Embryonic facial prominence (tissue), 1 donor: Measurements from ENCODE around the gene CNN1.
"Not testable (repeated sequence)": the region's sequence is repeated elsewhere in the genome, so short reads cannot be mapped to it uniquely, and the experiment has no call there.

Source experiments
- DNase-seq: peaks from one replicate; pipeline ENCODE4 v3.0.0-alpha.2; 2016; ENCODE audit errors: extremely low spot score

The CNN1 gene

DNA sequence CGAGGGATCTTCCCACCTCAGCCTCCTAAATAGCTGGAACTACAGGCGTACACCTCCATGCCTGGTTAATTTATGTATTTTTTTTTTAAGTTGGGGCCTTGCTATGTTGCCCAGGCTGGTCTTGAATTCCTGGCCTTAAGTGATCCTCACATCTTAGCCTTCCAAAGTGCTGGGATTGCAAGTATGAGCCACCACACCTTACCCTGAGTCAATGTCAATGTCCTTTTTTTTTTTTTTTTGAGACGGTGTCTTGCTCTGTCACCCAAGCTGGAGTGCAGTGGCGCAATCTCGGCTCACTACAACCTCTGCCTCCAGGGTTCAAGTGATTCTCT lies 27.0 kb downstream of the CNN1 start:
- not testable (repeated sequence) for DNase-seq

DNA sequence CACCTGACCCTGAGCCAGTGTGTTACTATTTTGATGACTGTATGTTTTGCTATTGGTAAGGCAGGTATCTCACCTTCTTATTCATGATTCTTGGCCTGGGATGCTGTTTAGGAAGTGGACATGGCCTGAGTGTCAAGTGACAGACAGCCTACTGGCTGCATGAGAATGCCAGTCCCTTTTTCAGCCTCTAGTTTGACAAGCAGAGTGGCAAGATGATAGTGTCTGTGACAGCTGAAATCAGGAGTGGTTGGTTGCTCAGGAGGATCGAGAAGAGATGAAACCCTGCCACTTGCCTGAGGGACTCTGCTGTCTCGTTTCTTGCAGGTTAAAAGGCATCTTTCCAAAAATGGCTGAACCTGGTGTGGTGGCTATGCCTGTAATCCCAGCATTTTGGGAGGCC lies 27.5 kb downstream of the CNN1 start:
- DNase-seq, result no peak

DNA sequence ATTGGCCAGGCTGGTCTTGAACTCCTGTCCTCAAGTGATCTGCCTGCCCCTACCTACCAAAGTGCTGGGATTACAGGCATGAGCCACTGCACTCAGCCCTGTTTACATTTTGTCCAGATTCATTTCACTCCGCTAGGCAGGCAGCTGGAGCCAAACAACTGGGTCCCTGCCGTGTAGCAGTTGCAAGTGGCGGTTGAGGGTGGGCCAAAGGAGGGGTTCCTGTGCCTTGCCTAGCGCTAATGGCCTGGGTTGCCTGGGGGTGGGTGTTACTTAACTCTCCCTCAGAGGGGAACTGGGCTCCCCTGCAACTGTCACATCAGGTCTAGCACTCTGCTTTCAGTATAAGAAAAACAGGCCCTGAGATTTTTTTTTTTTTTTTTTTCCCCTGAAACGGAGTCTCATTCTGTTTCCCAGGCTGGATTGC lies 31.4 kb downstream of the CNN1 start:
- no peak for DNase-seq

DNA sequence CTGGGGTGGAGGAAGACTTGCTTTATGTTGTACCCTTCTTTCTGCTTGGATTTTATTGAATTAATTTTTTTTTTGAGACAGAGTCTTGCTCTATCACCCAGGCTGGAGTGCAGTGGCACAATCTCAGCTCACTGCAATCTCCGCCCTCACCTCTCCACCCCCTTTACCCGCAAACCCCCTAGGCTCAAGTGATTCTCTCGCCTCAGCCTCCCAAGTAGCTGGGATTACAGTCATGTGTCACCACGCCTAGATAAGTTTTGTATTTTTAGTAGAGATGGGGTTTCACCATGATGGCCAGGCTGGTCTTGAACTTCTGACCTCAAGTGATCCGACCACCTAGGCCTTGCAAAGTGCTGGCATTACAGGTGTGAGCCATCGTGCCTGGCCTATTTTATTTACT lies 34.7 kb downstream of the CNN1 start:
- DNase-seq, result not testable (repeated sequence)

DNA sequence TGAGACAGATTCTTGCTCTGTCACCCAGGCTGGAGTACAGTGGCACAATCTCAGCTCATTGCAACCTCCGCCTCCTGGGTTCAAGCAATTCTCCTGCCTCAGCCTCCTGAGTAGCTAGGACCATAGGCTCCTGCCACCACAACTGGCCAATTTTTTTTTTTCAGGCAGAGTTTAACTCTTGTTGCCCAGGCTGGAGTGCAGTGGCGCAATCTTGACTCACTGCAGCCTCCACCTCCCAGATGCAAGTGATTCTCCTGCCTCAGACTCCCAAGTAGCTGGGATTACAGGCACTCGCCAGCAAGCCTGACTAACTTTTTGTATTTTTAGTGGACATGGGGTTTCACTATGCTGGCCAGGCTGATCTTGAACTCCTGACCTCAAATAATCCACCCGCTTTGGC lies 35.1 kb downstream of the CNN1 start:
- DNase-seq, result not testable (repeated sequence)

DNA sequence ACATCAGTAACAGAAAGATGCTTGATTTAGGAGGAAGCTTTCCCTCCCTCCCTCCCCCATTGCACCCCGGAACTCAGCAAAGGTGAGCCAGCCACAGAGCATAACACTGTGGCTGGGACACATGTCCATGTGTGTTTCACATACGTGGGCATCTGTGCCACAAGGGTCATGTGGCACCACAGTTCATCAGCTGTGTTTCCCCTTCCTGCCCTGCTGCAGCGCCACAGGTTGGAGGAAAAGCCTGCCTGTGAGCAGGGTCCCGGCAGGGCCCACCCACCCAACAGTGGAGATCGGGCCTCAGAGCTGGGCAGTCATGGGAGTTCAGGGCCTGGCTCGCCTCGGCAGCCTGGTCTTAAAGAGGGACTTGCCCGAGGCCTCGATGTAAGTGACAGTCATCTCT lies 36.0 kb downstream of the CNN1 start:
- DNase-seq, result no peak

DNA sequence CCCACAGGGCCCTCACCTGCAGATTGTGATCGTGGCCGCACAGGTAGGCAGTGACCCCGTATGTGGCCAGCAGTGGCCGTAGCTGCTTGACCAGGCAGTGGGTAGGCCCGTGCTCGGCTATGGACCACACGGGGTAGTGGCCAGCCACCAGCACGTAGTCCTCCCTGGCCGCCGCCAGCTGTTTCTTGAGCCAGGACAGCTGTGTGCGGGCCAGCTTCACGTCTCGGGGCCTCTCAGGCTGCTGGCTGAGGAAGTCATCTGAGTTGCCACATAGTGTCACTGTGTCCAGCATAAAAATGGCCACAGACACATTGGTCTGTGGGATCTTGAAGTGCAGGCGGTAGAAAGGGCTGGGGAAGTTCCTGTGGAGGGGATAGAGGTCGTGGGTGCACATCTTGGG lies 37.6 kb downstream of the CNN1 start:
- DNase-seq, result no peak

DNA sequence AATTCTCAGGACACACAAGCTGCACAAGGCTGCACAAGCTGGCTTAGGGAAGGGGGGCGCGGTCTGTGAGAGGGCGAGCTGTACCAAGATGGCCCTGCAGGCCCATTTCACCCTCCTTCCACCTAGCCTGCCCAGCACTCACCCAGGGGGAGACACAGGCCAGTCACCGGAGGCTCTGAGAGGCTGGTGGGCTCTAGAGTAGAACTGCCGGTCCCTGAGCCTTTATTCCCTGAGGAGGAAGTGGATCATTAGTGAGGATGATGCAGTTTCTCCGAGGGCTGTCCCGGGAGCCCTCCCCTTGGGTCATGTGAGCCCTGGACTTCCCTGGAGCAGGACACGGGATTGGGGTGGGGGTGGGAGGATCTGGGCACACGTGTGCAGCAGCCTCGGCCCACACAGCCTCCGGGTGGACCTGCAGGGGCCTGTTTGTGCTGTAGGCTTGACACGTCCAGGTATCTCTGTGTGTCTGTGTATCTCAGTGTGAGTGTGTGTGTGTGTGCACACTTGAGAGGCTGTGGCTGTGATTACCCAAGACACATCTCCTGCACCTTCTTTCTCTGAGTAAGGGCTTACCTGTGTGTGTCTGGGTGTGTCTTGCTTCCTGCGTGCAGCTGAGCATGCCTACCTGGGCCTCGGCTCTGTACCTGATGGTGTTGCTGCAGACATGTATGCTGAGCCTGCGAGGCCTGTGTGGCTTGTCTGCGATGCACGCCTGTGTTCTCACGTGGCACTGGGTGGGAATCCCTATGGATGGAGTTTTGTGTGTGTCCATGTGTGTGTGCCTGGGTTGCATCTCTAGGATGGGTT lies 39.0 kb downstream of the CNN1 start, which contains the start of gene ACP5:
ACP5 (minus strand) TSS at position 195 of the 807 bp plus-strand sequence. CDS start 328 bp downstream, outside the sequence.
- no peak for DNase-seq

DNA sequence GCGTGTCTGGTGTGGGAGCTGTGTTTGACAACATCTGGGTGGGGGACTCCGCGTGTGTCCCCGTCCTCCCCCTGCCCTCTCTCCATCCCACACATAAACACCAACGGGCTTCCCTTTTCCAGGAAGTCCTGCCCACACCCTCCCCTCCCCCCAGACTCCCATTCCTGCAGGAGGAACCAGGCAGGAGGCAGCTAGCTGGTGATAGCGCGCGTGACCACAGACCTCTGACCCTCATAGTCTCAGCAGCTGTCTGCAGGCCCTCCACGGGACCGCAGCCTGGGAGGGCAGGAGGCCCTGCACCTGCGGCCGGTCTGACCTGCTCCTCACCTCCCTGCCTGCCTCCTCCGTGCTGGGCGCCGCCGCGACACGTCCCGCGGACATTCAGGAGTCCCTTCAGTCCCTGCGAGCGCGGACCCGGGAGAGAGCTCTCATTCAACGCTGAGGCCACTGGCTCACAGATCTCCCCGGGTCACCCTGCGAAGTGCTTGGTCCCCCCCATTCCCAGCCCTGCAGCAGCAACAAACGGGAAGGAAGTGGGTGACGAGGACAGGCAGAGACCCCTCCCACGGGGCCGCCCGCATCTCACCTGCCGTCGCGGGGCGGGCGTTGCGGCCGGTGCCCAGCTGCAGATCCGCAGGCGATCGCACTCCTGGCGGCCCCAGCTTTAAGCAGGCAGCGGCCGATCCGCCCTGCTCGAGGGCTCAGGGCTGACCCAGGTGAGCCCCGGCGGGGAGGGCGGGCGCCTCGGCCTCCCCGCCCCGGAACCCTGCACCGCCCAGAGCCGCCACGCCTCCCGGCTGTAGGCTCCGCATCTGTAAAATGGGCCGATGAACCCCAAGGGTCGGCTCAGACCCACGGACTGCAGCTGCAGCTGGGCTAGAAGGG lies 39.8 kb downstream of the CNN1 start:
- no peak for DNase-seq

DNA sequence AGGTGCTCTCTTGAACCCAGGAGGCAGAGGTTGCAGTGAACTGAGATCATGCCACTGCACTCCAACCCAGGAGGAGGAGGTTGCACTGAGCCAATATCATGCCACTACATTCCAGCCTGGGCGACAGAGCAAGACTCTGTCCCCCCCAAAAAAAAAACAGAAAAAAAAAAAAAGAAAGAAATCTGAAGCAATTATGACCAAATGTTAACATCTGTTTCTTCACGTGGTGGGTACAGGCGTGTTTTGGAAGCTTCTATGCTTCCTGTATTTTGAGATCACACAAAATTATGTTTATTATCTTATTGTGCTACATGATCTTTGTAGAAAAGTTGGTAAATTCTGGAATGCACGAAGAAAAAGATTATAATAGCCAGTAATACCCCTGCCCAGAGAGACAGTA lies 41.5 kb downstream of the CNN1 start:
- DNase-seq, result no peak

DNA sequence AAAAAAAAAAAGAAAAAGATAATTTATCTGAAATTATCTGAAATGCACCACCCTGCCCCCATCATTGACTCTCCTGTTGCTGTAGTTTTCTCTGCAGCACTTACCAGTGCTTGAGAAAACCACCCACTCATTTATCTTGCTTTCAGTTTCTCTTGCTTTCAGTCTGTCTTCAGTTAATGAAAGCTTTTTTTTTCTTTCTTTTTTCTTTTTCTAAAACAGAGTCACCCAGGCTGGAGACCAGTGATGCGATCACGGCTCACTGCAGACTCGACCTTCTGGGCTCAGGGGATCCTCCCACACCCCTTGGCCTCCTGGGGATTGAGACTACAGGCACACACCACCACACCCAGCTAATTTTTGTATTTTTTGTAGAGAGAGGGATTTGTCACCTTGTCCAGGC lies 43.1 kb downstream of the CNN1 start:
- DNase-seq, result no peak

DNA sequence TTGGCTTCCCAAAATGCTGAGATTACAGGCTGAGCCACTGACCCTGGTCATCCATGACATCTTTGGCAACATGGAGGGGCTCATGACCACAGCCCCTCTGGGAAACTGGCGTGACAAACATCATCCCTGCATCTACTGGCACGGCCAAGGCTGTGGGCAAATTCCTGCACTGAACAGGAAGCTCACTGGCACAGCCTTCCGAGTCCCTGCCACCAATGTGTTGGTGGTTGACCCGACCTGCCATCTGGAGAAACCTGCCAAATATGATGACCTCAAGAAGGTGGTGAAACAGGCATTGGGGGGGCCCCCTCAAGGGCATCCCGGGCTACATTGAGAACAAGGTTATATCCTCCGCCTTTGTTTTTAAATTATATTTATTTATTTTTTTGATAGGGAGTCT lies 47.7 kb downstream of the CNN1 start:
- no peak for DNase-seq

DNA sequence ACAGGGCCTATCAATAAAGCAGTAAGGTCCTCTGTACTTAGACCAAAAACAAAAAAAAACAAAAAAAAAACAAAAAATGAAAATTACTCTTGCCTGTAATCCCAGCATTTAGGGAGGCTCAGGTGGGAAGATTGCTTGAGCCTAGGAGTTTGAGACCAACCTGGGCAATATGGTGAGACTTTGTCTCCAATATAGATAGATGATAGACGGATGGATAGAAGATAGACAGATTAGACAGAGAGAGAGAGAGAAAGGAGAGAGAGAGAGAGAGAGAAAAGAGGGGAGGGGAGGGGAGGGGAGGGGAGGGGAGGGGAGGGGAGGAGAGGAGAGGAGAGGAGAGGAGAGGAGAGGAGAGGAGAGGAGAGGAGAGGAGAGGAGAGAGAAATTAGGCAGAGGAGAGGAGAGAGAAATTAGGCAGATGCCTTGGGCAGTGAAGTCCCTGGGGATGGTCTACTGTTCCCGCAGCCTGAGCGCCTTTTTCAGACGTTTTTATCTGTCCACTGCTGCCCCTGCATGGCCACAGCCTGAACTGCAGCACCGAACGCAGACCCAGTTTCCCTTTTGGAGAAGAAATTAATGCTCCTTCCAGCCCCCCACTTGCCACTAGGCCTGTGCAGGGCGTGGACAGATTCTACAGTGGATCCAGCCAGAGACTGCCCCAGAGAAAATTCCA lies 48.8 kb downstream of the CNN1 start:
- DNase-seq, result peak; percentile 39

DNA sequence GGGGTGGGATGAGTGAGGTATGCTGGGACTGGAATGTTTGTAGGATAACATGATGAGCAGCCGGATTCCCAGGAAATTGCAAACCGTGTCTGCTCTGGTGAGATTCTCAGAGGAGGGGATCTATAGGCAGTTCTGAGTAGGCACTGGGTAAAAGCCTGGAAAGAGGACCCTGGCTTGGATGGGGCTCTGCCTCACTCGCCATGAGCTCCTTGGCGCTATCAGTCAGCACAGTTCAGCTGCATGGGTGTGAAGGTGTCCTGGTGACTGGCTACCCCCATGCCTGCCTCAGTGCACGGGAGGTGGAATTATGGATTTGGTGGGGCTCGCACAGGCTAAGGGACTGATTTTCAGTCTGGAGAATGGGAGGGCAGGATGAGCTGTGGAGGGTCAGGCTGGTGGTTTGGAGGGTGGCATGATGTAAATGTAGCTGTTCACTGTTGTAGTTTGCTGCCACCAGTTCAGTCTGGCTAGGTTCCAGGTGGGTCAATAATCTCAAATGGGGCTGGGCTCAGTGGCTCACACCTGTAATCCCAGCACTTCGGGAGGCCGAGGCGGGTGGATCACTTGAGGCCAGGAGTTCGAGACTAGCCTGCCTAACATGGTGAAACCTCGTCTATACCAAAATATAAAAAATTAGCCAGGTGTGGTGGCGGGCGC lies 49.5 kb downstream of the CNN1 start:
- DNase-seq, result no peak

DNA sequence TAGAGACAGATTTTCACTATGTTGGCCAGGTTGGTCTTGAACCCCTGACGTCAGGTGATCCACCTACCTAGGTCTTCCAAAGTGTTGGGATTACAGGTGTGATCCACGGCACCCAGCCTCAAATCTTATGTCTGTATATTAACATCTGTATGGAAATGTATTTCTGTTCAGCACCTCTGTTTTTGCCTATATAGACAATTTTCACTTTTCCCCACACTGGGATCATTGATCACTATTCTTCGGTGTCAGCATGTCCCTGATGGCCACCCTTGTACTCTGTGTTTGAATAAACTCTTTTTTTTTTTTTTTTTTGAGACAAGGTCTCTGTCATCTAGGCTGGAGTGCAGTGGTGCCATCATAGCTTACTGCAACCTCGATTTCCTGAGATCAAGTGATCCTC lies 55.4 kb downstream of the CNN1 start:
- no peak for DNase-seq

DNA sequence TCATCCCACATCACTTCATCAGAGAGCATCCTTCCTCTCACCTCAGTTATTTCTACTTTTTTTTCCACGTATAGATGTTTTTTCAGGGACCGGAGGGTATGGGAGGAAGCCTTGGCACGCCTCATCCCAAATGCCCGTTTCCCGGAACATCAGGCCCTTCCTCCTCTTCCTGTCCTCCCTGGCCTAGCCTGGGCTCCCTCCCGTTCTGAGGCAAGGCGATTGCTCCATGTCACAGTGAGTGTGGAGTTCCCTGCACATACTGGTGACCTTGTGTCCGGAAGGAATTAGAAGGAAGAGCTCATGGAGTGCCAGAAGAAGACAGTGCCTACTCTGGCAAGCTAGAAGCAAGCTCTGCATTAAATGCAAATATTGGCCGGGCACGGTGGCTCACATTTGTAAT lies 57.5 kb downstream of the CNN1 start:
- no peak for DNase-seq

DNA sequence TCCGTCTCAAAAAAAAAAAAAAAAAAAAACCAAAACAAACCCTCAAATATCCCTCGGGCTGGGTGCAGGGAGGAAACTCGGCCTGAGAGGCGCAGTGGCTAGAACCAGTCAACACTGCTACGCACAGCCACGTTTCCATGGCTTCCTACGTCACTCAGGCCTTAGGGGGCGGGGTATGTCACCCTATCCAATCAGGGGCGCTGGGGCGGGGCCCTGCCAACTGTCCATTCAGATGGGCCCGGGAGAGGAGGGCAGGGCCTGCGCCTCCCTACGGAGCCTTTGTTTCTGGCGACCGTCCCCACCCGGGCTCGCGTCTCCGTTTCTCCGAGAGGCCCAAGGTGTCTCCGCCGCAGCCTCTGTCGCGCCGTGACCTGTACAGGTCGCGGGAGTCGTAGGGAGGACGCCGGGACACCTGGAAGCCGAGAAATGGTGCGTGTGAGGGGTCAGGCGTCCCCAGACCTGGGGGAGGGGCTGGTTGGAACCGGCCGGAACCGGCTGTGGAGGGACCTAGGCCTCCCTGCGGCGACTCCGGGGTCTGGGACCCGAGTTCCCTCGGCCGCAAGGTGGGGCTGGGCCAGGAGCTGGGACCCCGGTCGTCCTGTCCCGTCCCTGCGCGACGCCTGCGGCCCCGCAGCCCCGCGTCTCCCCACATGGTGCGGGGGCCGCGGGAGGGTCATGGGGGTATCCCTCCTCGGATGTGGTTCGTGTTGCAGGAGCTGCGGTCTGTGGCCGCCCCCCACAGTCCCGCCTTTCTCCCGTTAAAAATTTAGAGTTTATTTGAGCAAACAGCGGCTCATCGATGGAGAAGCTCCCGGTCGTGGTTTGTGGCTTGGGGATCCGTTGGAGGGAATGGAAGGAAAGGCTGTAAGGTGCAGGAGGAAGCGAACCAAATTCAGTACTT lies 58.8 kb downstream of the CNN1 start, which contains the start of gene ZNF627:
ZNF627 (plus strand) TSS at position 282 of the 901 bp plus-strand sequence; CDS start at position 427, 145 bp downstream.
- DNase-seq, result peak; percentile 98

DNA sequence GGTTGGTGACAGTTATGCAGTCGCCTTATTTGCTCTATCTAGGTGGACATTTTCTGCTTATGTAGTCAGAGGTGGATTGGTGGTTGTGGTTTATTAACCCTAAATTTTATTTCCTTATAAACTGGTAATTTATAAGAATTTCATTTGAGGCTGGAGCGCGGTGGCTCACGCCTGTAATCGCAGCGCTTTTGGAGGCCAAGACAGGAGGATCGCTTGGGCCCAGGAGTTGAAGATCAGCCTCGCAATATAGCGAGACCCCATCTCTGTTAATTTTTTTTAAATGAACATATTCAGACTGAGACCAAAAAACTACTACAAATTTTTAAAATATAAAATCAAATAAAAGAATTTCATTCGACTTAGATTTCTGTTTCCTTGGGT lies 59.4 kb downstream of the CNN1 start:
- no peak for DNase-seq

DNA sequence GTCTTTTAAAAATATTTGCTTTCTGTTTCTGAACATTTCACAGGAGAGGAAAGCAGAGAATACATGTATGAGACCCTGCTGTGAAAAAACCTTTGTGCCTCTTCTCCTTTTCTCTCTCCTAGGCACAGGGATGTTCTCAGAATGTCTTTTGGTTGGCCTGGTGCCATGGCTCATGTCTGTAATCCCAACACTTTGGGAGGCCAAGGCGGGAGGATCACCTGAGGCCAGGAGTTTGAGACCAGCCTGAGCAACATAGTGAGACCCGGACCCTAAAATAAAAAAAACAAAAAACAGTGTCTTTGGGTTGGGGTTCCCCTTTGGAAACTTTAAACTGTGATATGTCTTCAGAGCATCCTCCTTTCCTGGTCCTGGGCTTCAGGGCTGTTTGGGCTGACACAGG lies 60.1 kb downstream of the CNN1 start:
- DNase-seq, result no peak

DNA sequence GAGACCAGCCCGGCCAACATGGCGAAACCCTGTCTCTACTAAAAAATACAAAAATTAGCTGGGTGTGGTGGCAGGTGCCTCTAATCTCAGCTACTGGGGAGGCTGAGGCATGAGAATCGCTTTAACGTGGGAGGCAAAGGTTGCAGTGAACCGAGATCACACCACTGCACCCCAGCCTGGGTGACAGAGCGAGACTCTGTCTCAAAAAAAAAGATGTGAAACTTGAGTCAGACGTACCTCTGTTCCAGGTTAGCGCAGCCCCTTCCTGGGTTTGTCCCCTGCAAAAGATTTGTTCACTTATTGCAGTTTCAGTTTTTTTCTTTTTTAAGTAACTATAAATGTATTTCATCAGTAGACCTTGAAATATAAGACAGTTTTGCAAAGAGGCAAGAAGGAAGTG lies 61.1 kb downstream of the CNN1 start:
- DNase-seq, result not testable (repeated sequence)
